K562 (cell line): Measurements from ENCODE around the gene TLE3. TPM values are rescaled to one million over a fixed set of nuclear protein-coding genes. Genes with fewer than 3 reads are reported as not detected.

Experiments
- ATAC-seq: fragments of 200-7000 bp; cut with Tn5 transposase; 3 replicates; pipeline ENCODE4 v1.9.1; 2020; ENCODE audit warnings: moderate library complexity
- BruUV-seq: library from RNA; stranded (reverse); fragments of 400-500 nt; replicated peaks from 2 replicates; lab custom pipeline; 2021; lab: Mats Ljungman, UMichigan
- CTCF ChIA-PET: fragments of 300-600 bp; formaldehyde crosslinking; extraction: SDS; loops from one replicate; lab custom pipeline; 2021; ENCODE audit warnings: low intra/inter-chr PET ratio; lab: Yijun Ruan, JAX
- POLR2A ChIA-PET: fragments of 300-600, 350-650 bp; sonication (Branson Sonifier 250); formaldehyde crosslinking; extraction: SDS; loops from one replicate; lab custom pipeline; 2021; ENCODE audit warnings: antibody characterized with exemption, inconsistent platforms; lab: Yijun Ruan, JAX
- DNase-seq, 4 experiments: peaks; one replicate each; pipeline versions ENCODE4 v3.0.0 to v3.0.0-alpha.2; 2011 to 2018; ENCODE audit warnings: low spot score in 3 of 4, mixed read lengths in 3 of 4; ENCODE audit errors: extremely low read depth in 1 of 4
- FAIRE-seq: peaks from 2 replicates; lab custom pipeline; 2011; peaks lifted over from hg19 to GRCh38; lab: Jason Lieb, UNC
- H2AFZ ChIP-seq: 2 replicates; pipeline ENCODE4 v1.6.0; 2011; ENCODE audit warnings: low read depth, low read length, control low read depth, inconsistent platforms
- H3K27ac ChIP-seq: fragments of 200-600 bp; 3 replicates; pipeline ENCODE4 v1.8.0; 2011; ENCODE audit warnings: low read depth, mild to moderate bottlenecking, control low read depth, inconsistent platforms, low read length, moderate library complexity, mixed read lengths; ENCODE audit errors: extremely low read depth
- H3K27me3 ChIP-seq, 2 experiments: fragments of 300-600 bp in 1 of 2; 2 replicates in 1 of 2; 3 replicates in 1 of 2; pipeline versions ENCODE4 v1.6.0 to v1.8.0; 2011; ENCODE audit warnings: inconsistent platforms in 2 of 2, low read length in 2 of 2, mild to moderate bottlenecking in 1 of 2, mixed read lengths in 1 of 2, moderate library complexity in 1 of 2; ENCODE audit not compliant: control insufficient read depth in 2 of 2, insufficient read depth in 2 of 2
- H3K36me3 ChIP-seq: fragments of 300-600 bp; 3 replicates; pipeline ENCODE4 v1.8.0; 2011; ENCODE audit warnings: mild to moderate bottlenecking, low read length, inconsistent platforms; ENCODE audit not compliant: control insufficient read depth, insufficient read depth
- H3K4me1 ChIP-seq, 2 experiments: fragments of 200-600 bp in 1 of 2; replicated peaks in 1 of 2; 2 replicates in 1 of 2; 3 replicates in 1 of 2; pipeline versions ENCODE4 v1.5.1 to v1.8.0; 2011; ENCODE audit warnings: inconsistent platforms in 2 of 2, low read length in 2 of 2, mild to moderate bottlenecking in 1 of 2, mixed read lengths in 1 of 2, moderate library complexity in 1 of 2; ENCODE audit not compliant: control insufficient read depth in 2 of 2, insufficient read depth in 2 of 2
- H3K4me2 ChIP-seq: 2 replicates; pipeline ENCODE4 v1.6.1; 2011; ENCODE audit warnings: low read length, control low read depth, inconsistent platforms, mixed read lengths; ENCODE audit not compliant: insufficient read depth
- H3K4me3 ChIP-seq: fragments of 200-600 bp; sonication (generic), shearing (Covaris generic); 2 replicates; pipeline ENCODE4 v1.5.1; 2016; ENCODE audit warnings: control low read depth, inconsistent platforms
- H3K79me2 ChIP-seq: fragments of 200-600 bp; 3 replicates; pipeline ENCODE4 v1.8.0; 2011; ENCODE audit warnings: low read length, inconsistent platforms; ENCODE audit not compliant: control insufficient read depth, insufficient read depth
- H3K9ac ChIP-seq, 2 experiments: 2 replicates each; pipeline versions ENCODE4 v1.6.0 to v1.6.1; 2011; ENCODE audit warnings: low read depth in 2 of 2, low read length in 2 of 2, control low read depth in 1 of 2, inconsistent platforms in 1 of 2, mild to moderate bottlenecking in 1 of 2, mixed read lengths in 1 of 2; ENCODE audit not compliant: insufficient read depth in 1 of 2
- H3K9me1 ChIP-seq: one replicate; pipeline ENCODE4 v1.6.0; 2011; ENCODE audit warnings: inconsistent platforms, mild to moderate bottlenecking, low read length, moderate library complexity; ENCODE audit not compliant: control insufficient read depth, insufficient read depth
- H3K9me3 ChIP-seq: replicated peaks from 2 replicates; pipeline ENCODE4 v1.5.1; 2011; ENCODE audit warnings: low read depth, low read length, inconsistent platforms; ENCODE audit not compliant: control insufficient read depth, insufficient read depth
- H4K20me1 ChIP-seq: replicated peaks from 2 replicates; pipeline ENCODE4 v1.6.1; 2011; ENCODE audit warnings: low read length, inconsistent platforms, mixed read lengths; ENCODE audit not compliant: control insufficient read depth, insufficient read depth
- DPF2 ChIP-seq: fragments of 450-650 bp; IDR thresholded peaks from 2 replicates; pipeline ENCODE4 v1.6.1; 2016
- EZH2 ChIP-seq: IDR thresholded peaks from 2 replicates; pipeline ENCODE4 v1.6.1; 2012; ENCODE audit warnings: low read depth, mild to moderate bottlenecking, inconsistent platforms, low read length, borderline replicate concordance
- FOXA3 ChIP-seq, 2 experiments: fragments of 450-650 bp in 1 of 2; sonication (generic) in 1 of 2; formaldehyde crosslinking; IDR thresholded peaks in 1 of 2; conservative IDR thresholded peaks in 1 of 2; 2 replicates each; pipeline versions ENCODE4 v1.4.0 to v1.8.0; 2020 to 2022; ENCODE audit warnings: mild to moderate bottlenecking in 2 of 2, missing genetic modification reagents in 1 of 2
- GATA2 ChIP-seq: sonication (generic); formaldehyde crosslinking; IDR thresholded peaks from 2 replicates; pipeline ENCODE4 v1.4.0; 2020; ENCODE audit warnings: mild to moderate bottlenecking, missing genetic modification reagents
- HDAC1 ChIP-seq, 2 experiments: fragments of 450-650 bp; IDR thresholded peaks; 2 replicates each; pipeline ENCODE4 v1.6.1; 2016 to 2017; ENCODE audit warnings: inconsistent platforms in 1 of 2, mild to moderate bottlenecking in 1 of 2, moderate library complexity in 1 of 2
- KDM2B ChIP-seq: fragments of 250-450 bp; sonication (Bioruptor Pico); IDR thresholded peaks from 2 replicates; pipeline ENCODE4 v1.8.0; 2021; ENCODE audit warnings: mild to moderate bottlenecking, moderate library complexity
- LEF1 ChIP-seq: fragments of 450-650 bp; IDR thresholded peaks from 2 replicates; pipeline ENCODE4 v1.6.1; 2016; ENCODE audit warnings: mild to moderate bottlenecking
- NFATC3 ChIP-seq: fragments of 450-650 bp; IDR thresholded peaks from 2 replicates; pipeline ENCODE4 v1.6.1; 2017; ENCODE audit warnings: mild to moderate bottlenecking
- NRF1 ChIP-seq, 2 experiments: fragments of 450-650 bp; IDR thresholded peaks in 1 of 2; conservative IDR thresholded peaks in 1 of 2; 2 replicates each; pipeline ENCODE4 v1.6.1; 2014; ENCODE audit warnings: mild to moderate bottlenecking in 2 of 2
- RBM39 ChIP-seq: fragments of 200-400 bp; formaldehyde crosslinking; optimal IDR thresholded peaks from 2 replicates; pipeline ENCODE3; 2018; ENCODE audit warnings: low read depth, low read length
- TAF1 ChIP-seq: IDR thresholded peaks from 2 replicates; pipeline ENCODE4 v1.6.1; 2011; ENCODE audit warnings: mild to moderate bottlenecking, low read length, moderate library complexity; ENCODE audit not compliant: insufficient read depth, control insufficient read depth, severe bottlenecking; ENCODE audit errors: extremely low read depth
- ZNF316 ChIP-seq: fragments of 450-650 bp; IDR thresholded peaks from 2 replicates; pipeline ENCODE4 v1.6.1; 2016
- WGBS: fragments of 100-300 bp; shearing (Covaris generic); methylation state at CpG from one replicate; pipeline ENCODE4 v1.1.6; 2016; ENCODE audit warnings: low coverage, mixed read lengths; ENCODE audit not compliant: insufficient coverage; ENCODE audit errors: missing lambda C conversion rate; 5-methylcytosine and 5-hydroxymethylcytosine counted together
- in situ Hi-C: fragments of 300-500 bp; cut with MboI; formaldehyde crosslinking; loops from 4 replicates; pipeline ENCODE4 v1.15.0; 2018; ENCODE audit warnings: inconsistent platforms, mixed read lengths
- intact Hi-C: fragments of 100-400 bp; cut with micrococcal nuclease; formaldehyde crosslinking; loops from 2 replicates; pipeline ENCODE4 v1.14.2; 2022
- polyA plus RNA-seq, 8 experiments: library from polyadenylated mRNA; depleted of rRNA in 4 of 8; stranded (reverse) in 5 of 8; unstranded in 3 of 8; fragments of >200 nt; fragmentation: Nextera tagmentation in 2 of 8; fragmentation: Illumina TruSeq in 1 of 8; extraction: Ambion mirVana in 2 of 8; extraction: Trizol in 1 of 8; gene quantifications; 2 replicates each; pipeline versions ENCODE4 v1.2.1 to v1.2.3, GENCODE V29; 2011 to 2014; ENCODE audit warnings: inconsistent platforms in 1 of 8, missing spikeins in 1 of 8
- total RNA-seq, 7 experiments: library from RNA; depleted of rRNA in 6 of 7; stranded (reverse); fragments of >200 nt in 6 of 7; fragmentation: Illumina TruSeq in 2 of 7; extraction: Trizol in 2 of 7; gene quantifications; 2 replicates each; pipeline versions ENCODE4 v1.2.1 to v1.2.3, GENCODE V29; 2011 to 2021; ENCODE audit warnings: low replicate concordance in 1 of 7
- TF ChIP-seq, protein P1 (sequence below): sonication (generic); formaldehyde crosslinking; IDR thresholded peaks from 2 replicates; pipeline ENCODE4 v1.8.1; 2023; ENCODE audit warnings: mild to moderate bottlenecking, missing genetic modification reagents, moderate library complexity
- TF ChIP-seq, protein P2 (sequence below), 2 experiments: fragments of 200-800 bp in 1 of 2; sonication (Bioruptor generic) in 1 of 2; sonication (generic) in 1 of 2; formaldehyde crosslinking in 1 of 2; IDR thresholded peaks in 1 of 2; conservative IDR thresholded peaks in 1 of 2; 2 replicates each; pipeline versions ENCODE4 v1.5.0 to v1.6.1; 2016 to 2020; ENCODE audit warnings: missing compliant biosample characterization in 1 of 2, missing genetic modification characterization in 1 of 2, missing genetic modification reagents in 1 of 2
- TF ChIP-seq, protein P3 (sequence below): fragments of 250-450 bp; sonication (Bioruptor Pico); IDR thresholded peaks from 2 replicates; pipeline ENCODE4 v1.4.0; 2020; ENCODE audit warnings: mild to moderate bottlenecking, moderate library complexity, borderline replicate concordance

Gene TLE3
- total and polyA plus RNA-seq, 9 of the 15 experiments (the other 6 are each of a cell fraction or from before 2014, with no cell fraction given), result 1.5 to 84.2 (median 14.1) TPM

DNA sequence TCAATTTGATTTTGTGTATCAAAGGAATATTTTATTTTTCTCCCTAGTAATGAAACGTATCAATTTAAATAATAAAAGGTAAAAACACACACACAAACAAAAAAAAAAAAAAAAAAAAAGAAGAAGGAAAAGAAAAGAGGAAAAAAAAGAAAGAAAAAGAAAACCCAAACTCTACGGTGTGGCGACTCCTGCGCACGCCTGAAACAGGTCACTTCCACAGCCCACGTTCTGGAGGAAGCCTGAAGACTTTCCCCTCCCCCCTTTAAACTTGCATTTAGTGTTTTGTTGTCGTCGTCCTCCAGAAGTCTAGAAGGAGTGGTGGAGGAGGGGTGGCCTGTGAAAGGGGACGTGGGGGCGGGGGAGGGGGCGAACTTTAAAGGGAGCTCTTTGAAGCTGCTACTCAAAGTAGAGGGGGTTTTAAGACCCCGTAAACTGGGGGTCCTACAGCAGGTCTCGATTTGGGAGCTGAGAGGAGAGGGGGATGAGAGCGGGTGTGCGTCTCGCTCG lies 2.3 kb upstream of the TLE3 start:
- H3K4me3 ChIP-seq, result peak overlapping the region; percentile 13
- peak overlapping the region; percentile 71 for H3K4me2 ChIP-seq
- POLR2A ChIA-PET, result interaction anchor here (0.6 to 3.0 kb wide), 8 partner anchors 11 to 647 kb away, joined by 3 to 30 read pairs (median 4); partner anchors contain the start of gene RPLP1
- peak overlapping the region; percentile 75 to 91 for H3K9ac ChIP-seq
- ATAC-seq (peak; percentile 4; the same call in 1 of the 3 replicates), DNase-seq (peak in 3 of 4 experiments; percentile 46 to 79 (median 50)), FAIRE-seq (no peak)
- no peaks in the 10 kb centered on the region for H3K27me3 ChIP-seq
- WGBS, result 0% methylated on average over 13 of the region's 17 CpGs
- peaks cover 2% of the 10 kb centered on the region; the same call in 1 of the 3 replicates for H3K36me3 ChIP-seq
- H4K20me1 ChIP-seq, result peaks cover 7% of the 10 kb centered on the region; the same call in 1 of the 2 replicates
- peak overlapping the region; percentile 83 for H3K27ac ChIP-seq
- H3K9me3 ChIP-seq, result no peaks in the 10 kb centered on the region
- peaks cover 46 to 62% of the 10 kb centered on the region in 2 experiments for H3K4me1 ChIP-seq
- H2AFZ ChIP-seq, result peak overlapping the region; percentile 91
- intact Hi-C loops (loop anchor here (2.0 kb wide), 2 partner anchors 349 to 637 kb away; no protein-coding TSS in a partner anchor), in situ Hi-C loops (no loop called here)
- TSS peak; percentile 75 for BruUV-seq
- CTCF ChIA-PET, result no interaction called here
- peaks cover 32% of the 10 kb centered on the region for H3K79me2 ChIP-seq
- no peaks in the 10 kb centered on the region for H3K9me1 ChIP-seq
- TF ChIP-seq, protein P1, sequence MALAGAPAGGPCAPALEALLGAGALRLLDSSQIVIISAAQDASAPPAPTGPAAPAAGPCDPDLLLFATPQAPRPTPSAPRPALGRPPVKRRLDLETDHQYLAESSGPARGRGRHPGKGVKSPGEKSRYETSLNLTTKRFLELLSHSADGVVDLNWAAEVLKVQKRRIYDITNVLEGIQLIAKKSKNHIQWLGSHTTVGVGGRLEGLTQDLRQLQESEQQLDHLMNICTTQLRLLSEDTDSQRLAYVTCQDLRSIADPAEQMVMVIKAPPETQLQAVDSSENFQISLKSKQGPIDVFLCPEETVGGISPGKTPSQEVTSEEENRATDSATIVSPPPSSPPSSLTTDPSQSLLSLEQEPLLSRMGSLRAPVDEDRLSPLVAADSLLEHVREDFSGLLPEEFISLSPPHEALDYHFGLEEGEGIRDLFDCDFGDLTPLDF, result no peak
- TF ChIP-seq FOXA3 (CRISPR knock-in tag; conservative IDR thresholded peaks at IDR 0.05 in 1 of 2, IDR thresholded peaks at IDR 0.05 in 1 of 2) (no peak), TAF1 (peak; percentile 1), KDM2B (CRISPR knock-in tag) (no peak), LEF1 (0 out of 2 replicates have a peak, but pooled peaks have one; percentile 48), RBM39 (no peak), EZH2 (no peak), GATA2 (CRISPR knock-in tag) (no peak), NFATC3 (0 out of 2 replicates have a peak, but pooled peaks have one; percentile 45), HDAC1 (IDR thresholded peaks at IDR 0.05) (0 out of 4 replicates have a peak, but pooled peaks of 1 of the 2 experiments have one; percentile 20), NRF1 (conservative IDR thresholded peaks at IDR 0.05 in 1 of 2, IDR thresholded peaks at IDR 0.05 in 1 of 2) (peak; percentile 59 to 66), ZNF316 (peak; percentile 20; the same call in 1 of the 2 replicates), DPF2 (peak; percentile 69)
- TF ChIP-seq, protein P2, sequence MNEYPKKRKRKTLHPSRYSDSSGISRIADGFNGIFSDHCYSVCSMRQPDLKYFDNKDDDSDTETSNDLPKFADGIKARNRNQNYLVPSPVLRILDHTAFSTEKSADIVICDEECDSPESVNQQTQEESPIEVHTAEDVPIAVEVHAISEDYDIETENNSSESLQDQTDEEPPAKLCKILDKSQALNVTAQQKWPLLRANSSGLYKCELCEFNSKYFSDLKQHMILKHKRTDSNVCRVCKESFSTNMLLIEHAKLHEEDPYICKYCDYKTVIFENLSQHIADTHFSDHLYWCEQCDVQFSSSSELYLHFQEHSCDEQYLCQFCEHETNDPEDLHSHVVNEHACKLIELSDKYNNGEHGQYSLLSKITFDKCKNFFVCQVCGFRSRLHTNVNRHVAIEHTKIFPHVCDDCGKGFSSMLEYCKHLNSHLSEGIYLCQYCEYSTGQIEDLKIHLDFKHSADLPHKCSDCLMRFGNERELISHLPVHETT (CRISPR knock-in tag; conservative IDR thresholded peaks at IDR 0.05 in 1 of 2, IDR thresholded peaks at IDR 0.05 in 1 of 2), result no peak
- TF ChIP-seq, protein P3, sequence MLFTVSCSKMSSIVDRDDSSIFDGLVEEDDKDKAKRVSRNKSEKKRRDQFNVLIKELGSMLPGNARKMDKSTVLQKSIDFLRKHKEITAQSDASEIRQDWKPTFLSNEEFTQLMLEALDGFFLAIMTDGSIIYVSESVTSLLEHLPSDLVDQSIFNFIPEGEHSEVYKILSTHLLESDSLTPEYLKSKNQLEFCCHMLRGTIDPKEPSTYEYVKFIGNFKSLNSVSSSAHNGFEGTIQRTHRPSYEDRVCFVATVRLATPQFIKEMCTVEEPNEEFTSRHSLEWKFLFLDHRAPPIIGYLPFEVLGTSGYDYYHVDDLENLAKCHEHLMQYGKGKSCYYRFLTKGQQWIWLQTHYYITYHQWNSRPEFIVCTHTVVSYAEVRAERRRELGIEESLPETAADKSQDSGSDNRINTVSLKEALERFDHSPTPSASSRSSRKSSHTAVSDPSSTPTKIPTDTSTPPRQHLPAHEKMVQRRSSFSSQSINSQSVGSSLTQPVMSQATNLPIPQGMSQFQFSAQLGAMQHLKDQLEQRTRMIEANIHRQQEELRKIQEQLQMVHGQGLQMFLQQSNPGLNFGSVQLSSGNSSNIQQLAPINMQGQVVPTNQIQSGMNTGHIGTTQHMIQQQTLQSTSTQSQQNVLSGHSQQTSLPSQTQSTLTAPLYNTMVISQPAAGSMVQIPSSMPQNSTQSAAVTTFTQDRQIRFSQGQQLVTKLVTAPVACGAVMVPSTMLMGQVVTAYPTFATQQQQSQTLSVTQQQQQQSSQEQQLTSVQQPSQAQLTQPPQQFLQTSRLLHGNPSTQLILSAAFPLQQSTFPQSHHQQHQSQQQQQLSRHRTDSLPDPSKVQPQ, result no peak
